Measurements from ENCODE around the gene ORMDL1.

GRCh38 chr2:189783451-189783926 is 650 bp downstream of the ORMDL1 start:
- TF ChIP-seq KAT7 (CRISPR knock-in tag; IDR thresholded peaks at IDR 0.05; ENCODE audit: borderline replicate concordance), result no peak
- TF ChIP-seq CTCF (IDR thresholded peaks at IDR 0.05), result no peak
- no peak for TF ChIP-seq SMAD4 (CRISPR knock-in tag; IDR thresholded peaks at IDR 0.05)
- TF ChIP-seq NFATC4 (CRISPR knock-in tag; IDR thresholded peaks at IDR 0.05), result no peak
- no peak for TF ChIP-seq NR1H2 (CRISPR knock-in tag; IDR thresholded peaks at IDR 0.05)
- no peak for TF ChIP-seq GABPB1 (CRISPR knock-in tag; IDR thresholded peaks at IDR 0.05)
- TF ChIP-seq HMGXB4 (CRISPR knock-in tag; IDR thresholded peaks at IDR 0.05), result no peak
- no peak for TF ChIP-seq ZNF138 (CRISPR knock-in tag; conservative IDR thresholded peaks at IDR 0.05)
- no peak for TF ChIP-seq ZNF512 (CRISPR knock-in tag; IDR thresholded peaks at IDR 0.05; ENCODE audit: borderline replicate concordance)

Data from WTC11 (cell line).